DMS153 (cell line): ENCODE data around the gene MRPS27.

ENCODE experiments used
- DNase-seq: peaks from one replicate; lab custom pipeline; 2025; lab: John Stamatoyannopoulos, UW

MRPS27 gene

DNA sequence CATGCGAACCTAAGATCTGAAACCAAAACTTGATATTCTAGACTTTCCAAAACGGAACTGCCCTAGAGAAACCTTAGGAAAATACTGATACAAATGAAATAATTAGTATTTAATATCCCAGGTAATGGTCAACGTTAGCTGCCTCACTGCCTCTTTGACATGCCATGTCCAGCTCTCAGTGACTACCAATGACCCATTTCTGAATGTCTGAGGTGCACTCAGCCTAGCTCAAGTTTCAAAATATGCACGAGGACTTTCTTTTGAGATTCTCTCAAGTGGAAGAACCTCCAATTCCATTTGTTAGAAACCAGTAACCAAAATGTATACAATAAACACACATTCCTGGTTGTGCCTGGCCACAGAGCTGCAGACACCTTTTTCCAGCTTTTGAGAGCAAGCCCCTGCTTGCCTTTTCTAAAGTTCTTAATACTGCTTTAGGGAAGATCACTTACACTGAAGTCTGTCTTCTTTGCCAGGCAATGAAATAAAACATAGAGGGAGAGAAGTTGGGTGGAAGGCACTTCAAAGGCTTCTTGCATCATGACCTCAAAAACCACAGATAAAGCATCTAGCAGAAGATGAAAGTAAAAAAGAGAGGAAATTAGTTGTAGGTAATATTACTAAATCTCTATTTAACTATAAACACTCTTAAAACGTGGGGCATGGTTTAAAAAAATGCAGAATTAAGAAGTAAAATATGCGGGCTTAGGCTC is 87.9 kb downstream of the MRPS27 start:
- DNase-seq = no peak

DNA sequence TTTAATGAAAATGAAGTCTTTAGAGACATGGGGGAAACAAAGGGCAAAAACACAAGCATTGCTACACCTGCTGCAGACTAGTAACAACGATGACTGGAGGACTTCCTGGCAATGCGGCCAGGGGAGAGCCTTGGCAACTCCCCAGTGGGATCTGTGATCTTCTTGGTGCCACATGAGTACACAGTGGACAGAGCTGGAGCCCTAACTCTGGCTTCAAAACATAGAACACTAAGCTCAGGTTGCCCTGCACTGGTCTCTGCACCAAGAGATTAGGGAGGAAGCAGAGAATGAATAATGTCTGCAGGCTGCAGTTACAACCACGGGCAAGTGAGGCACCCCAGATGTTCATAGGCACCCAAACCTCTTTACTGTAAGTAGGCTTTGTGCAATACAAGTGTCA is 91.1 kb downstream of the MRPS27 start:
- DNase-seq = no peak

DNA sequence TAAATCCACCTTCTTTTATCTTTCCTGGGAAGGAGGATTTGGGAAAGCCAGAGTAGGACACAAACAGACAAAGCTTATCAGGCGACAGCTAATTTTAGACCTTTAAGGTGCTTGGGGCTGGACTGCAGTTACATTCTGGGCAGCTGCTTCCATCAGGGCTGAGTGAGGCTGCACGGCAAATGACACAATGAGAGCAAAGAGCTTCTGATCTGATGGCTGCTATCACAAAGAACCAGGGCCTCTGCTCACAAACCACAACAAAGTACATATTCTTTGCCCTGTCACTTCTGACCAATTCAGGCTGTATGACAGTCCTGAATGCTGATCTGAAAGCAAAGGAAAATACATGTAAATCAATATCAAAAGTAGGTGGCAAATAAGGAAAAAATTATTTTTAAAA is 93.1 kb downstream of the MRPS27 start:
- no peak for DNase-seq

DNA sequence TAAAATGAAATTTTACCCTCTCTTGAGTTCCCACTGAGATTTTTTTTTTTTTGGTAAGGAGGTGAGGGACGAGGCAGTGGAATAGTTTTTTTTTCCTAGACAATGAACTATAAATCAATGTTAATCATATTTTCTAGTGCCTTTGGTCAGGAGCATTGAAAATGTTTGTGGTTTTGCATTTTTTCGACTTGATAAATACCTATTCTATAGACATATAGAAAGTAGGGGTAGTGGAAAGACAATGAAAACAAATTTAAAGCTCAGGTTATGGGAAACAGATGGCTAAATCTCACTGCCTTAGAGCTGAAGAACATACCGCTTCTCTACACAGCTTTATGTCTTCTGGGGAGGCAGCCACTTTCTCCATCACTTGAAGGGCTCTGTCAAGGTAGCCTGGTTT is 94.3 kb downstream of the MRPS27 start:
- DNase-seq = no peak

DNA sequence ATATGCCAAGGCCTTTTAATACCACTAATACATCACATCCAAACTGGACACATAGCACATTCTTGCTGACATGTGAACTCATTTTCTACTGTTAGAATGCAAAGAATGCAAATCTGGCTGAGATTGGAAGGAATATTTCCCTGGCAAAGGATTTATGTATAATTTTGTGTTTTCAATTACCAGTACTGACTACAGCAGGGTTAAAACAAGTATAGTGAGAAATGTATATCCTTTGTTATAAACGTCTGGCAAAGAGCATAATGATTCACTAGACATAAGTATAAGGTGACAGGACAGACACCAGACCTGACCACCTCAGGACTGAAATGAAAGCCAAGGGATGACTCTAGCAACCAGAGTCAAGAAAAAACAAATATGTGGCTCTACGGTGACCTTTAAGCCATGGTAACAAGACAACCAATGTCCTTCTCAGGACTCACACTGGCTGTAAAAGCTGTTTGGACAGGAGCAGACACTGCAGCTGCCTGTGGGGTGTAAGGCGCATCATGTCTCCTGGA is 95.0 kb downstream of the MRPS27 start:
- DNase-seq = no peak

DNA sequence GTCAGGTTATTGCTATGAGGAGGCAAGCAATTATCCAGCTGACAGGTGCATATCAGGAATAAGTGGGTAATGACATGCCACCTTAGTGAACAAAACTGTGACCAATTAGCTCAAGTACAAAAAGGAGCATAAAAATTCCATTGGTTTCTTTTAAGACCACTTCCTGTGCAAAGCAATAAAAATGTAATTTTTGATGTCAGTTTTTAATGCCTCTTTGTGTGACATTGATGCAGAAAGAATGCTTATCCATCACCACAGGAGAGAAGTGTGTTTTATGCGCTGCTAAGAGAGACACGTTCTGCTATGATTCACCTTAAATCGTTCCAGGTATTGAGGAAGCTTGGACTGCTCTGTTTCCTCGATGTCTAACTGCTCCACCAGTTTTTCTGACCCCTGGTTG is 96.7 kb downstream of the MRPS27 start:
- DNase-seq = no peak

DNA sequence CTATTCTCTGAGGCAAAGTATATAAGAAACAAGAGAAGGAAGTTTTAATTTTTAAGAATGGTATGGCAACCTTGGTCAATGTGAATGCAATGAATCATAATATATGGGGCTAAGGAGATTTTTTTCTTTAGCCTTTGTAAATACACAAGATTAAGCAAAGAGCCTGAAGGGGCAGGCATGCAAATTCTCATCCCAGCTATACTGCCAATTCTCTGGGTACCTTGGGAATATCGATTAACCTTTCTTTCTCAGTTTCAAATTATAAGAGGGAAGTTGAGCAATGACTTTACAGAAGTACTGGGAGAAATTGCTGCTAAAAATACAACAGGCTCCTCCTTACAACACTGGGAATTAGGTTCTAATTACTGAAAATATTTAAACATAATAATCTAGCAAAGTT is 97.5 kb downstream of the MRPS27 start:
- DNase-seq = no peak

DNA sequence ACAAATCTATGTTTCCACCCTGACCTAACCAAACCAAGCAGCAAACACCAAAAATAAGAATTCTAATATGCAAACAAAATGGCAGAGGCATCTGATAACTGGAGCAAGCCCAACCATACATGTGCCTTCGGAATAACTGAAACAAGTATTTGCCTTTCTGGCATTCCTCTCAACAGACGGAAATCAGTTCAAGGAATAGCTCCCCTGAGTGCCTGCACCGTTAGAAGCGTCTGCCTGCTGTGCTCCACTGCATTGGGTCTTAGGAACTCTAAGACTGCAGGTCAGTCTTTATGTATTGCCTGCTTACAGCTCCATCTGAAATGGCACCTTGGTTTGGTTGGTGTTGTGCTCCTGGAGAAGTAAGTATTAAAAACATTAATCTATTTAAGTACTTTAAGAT is 98.5 kb downstream of the MRPS27 start:
- DNase-seq = no peak

DNA sequence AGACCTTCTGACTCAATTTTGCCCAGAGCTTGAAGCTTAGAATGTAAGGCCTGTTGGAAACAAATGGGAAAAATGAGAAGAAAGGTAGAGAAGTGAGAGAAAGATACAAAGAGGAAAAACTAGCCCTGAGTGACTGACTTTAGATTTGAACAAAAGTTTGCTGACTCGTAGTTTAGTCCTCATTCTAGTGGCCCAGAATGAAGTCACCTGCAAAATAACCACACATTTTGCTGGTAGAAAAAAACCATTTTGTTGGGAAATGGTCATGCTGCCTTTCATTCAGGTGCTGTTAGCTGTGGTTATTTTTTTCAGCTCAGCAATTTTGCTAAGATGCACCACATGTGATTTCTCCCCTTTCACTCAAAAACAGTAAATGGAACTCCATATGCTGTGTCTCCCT is 98.9 kb downstream of the MRPS27 start:
- DNase-seq = no peak

DNA sequence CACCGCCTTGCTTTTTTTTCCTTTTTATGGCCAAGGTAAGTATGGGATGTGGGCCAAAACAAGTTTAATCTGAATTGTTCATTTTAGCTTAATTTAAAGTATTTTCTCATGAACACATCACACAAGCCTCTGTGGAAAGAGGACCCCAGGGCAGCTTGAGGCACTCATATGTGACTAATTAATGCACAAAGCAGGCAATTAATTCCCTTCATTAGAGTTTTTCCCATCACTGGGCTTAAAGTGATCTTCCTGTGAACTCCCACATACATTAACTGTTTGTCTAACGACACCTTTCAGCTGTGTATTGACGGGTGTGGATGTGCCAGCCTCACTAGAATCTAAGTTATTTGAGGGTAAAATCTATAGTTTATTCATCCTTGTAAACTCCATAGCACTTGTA is 103.3 kb downstream of the MRPS27 start:
- no peak for DNase-seq

DNA sequence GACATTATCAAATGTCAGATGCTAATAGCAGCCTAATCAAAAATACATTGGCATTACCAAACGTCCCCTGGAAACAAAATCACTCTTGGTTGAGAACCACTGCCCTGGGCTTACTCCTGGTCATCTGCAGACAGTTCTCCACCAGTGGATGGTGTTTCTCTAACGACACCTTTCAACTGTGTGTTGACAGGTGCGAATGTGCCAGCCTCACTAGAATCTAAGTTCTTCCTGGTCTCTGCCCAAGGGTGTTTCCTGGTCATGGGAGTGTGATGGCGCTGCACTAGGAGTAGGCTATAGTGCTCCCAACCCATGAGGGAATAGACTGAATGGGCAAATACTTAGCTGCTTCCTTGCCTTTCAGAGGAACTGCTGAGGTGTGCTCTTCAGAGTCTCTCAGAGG is 105.9 kb downstream of the MRPS27 start:
- DNase-seq = no peak

DNA sequence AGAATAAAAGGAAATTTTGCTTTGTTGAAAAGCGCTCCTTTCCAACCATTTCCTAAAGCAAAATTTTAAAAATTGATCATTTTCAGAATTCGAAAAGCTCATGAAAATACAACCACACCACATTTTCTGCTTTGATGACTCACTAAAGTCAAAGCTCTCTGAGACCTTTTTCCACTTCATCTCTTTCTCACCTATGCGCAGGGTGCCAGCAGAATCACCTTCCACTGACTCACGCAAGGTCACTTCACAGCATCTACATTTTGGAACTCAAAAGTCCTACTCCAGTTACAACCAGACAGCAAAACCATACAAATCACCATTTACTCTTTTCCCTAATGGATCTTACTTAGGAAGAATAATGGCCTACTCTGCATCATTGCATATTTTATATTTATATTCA is 106.6 kb downstream of the MRPS27 start:
- no peak for DNase-seq

DNA sequence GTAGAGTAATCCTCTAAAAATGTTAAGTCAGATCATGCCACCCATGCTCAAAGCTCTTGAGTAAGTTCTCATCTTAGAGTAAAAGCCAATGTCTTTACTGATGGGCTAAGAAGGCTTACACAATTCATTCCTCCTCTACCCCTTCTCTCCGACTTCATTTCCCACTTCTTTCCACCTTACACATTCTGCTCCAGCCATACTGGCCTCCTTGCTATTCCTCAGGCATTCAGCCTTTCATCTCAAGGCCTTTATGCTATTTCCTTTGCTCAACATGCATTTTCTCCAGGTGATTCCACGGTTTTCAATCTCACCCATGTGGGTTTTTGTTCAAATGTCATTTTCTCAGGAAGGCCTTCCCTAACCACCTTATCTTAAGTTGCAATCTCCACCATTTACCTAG is 107.9 kb downstream of the MRPS27 start:
- DNase-seq = no peak

DNA sequence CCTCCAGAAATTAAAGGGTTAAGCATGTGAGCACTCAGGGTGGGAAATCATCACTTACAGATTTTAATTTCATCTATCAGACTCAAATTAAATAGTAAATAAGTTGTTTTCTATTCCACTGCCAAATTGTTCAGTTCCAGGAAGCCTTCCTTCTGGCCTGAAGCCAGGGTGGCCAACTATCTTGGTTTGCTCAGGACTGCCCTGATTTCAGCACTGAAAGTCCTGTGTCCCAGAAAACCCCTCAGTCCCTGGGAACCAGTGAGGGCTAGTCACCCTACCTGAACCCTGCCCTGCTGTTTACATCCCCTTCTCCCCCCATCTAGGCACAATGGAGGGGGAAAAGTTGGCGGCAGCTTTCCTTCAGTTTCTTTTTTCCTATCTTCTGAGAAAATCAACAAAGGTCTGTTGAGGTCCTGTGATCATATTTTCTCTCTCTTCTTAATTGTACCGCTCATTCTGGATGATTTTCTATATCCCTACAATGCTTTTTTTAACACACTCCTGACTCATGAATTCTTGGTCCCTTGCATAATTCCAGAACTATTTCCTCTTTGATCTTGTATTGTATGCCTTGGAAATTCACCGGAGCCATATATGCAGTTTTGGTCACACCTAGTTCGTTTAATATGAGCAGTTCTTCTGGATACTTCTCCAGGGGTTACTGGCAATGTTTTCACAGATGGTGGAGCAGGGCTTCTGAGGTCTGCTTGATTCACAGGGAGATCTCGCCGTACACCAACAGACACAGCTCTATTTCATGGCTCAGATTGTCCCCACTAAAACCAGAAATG is 109.0 kb downstream of the MRPS27 start:
- no peak for DNase-seq

DNA sequence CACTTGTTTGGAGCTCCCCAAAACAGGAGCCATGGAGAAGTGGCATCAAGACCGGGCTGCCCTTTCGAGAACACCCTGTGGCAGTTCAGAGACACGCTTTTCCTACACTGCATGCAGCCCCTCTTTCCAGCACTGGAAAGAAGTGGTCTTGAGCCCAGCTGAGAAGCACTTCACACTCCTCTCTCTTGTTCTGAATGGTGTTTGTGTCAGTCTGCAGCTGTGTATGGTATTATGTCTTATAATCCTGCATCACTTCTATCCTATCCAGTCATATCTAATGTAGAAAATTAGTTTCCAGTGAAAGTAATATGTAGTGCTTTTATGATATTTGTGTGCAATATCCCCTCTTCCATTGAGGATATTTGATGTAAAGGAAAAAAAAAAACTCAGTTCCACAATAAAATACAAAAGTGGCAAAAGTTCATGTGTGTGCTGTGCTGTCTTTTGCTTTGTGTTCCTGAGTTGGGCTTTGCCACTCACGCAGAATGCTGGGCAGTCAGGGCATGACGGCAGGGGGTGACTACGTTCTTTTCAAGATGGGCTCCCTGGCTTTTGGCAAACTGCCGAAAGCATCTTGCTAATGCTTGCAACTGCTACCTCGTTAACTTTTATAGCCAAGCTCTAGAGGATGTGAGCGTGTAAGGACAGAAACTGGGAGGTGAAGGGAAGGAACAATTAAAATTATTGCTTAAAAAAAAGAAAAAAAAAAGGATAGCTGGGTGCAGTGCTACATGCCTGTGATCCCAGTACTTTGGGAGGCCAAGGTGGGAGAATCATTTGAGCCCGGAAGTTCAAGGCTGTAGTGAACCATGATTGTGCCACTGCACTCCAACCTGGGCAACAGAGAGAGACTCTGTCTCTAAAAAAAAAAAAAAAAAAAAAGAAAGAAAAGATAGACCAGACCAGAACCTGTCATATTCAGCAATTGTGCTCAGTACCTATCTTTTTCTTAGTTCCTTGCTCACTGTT is 110.6 kb downstream of the MRPS27 start:
- peak; percentile 78 for DNase-seq

DNA sequence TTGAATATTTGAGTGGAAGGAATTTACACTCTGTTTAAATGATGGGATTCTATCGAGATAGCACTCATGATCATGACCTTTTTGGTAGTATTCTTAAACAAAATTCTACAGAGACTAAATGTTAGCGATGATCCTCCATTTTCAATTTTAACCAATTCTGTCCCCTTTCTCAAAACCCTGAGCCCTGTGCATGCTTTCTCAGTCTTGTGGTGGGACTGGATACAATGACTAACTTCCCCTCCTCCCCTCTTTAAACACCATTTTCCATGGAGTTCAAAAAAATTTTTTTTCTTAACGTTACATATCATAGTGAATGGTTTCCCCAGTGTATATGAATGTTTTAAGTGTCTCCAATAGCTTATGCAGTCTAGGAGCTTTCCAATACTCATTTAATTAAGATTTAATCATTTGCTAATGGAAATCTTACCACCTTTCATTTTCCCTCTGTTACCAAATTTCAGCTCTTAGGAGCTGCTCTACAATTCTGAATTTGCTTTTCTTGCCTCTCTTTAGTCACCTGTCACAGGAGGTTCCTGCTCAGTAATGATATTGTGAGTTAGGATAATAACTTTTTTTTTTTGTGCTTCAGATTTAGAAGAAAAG is 111.6 kb downstream of the MRPS27 start:
- DNase-seq = no peak

DNA sequence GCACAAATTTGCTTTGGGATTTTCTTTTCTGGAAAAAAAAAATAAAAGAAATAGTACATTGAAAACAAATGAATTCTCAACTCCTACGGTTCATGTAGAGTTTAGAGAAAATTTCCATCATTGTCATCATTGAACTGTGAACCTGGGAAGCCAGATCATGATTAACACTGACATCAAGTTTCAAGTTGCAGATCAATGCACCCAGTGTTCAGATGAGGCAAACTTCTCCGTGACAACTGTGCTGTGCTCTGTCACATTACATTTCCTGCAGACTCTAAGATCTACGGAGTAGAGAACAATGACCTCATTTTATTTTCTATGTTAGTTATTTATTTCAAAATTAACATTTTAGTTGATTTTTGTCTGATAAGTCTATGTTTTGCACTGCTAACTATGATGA is 113.0 kb downstream of the MRPS27 start:
- no peak for DNase-seq

DNA sequence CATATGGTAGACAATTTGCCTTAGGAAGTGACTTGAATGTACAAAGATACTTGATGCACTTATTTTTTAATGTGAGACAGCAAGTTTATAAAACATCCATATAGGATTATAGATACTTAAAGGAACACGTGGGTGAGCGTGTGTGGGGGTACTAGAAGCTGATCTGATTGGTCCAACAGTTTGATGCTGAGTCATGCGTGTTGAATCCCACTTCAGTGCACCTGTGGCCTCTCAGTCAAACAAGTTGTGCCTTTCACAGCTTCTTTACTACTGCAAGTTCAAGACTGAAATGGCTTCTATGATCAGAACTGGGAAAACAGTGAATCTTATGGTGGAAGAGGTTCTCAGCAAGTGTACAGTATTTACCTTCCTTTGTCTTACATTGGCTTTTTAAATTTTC is 113.9 kb downstream of the MRPS27 start:
- no peak for DNase-seq

DNA sequence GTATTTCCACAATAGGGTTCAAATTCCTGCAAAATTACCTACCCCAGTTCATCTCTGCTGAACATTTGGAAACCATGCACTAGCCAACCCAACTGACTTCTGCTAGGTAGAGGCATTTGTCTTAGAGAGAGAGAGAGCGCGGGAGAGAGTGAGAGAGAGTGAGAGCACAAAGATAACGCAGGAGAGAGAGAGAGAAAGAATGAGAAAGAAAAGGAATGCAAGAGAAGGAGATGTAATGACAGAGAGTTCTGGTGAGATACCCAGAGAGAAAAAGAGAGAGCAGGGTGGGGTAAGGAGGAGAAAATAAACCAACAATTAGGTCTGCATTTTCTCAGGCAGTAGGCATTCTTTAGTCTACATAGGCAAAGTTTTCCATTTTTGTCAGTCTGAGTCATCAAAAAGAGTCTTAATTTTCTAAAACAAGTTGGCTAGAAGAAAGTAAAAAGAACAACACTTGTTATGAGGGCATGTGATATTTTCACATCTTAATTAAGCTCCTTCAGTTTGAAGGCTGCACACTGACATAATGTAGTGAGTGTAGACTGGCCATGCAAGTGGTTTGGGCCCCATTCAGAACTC is 114.5 kb downstream of the MRPS27 start:
- no peak for DNase-seq

DNA sequence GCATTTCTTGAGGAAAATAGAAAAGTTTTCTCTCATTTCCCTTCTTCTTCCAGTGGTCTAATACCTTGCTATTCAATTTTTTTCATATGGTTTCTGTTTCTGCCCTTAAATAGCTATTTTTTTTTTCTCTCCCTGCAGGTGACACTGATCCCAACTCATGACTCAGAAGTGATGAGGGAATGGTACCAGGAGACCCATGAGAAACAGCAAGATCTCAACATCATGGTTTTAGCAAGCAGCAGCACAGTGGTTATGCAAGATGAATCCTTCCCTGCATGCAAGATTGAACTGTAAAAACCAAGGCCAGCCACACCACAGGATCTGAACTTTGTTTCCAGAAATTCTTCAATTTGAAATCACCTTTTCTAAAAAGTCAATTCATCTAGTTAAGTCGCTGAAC is 115.1 kb downstream of the MRPS27 start:
- DNase-seq = no peak

DNA sequence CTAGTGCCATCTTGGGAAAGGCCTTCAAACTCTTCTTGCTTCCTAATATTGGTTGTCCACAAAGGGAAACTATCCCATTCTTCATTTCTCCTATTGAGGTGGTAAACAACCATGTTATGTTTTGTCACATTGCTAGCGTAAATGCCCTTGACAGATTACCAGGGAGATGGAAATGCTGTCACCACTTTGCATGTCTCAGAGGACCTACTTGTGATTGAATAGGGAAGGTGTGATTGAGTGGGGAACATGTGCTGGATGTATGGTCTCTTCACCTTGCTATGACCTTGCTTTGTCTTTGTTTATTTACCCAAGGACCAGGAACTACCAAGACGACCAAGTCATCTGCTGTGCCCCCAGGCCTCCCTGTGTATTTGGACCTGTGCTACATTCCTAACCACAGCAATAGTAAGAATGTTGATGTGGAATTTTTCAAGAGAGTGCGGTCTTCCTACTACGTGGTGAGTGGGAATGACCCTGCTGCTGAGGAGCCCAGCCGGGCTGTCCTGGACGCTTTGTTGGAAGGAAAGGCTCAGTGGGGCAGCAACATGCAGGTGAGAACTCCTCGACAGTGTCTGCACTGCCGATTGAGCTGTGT is 116.7 kb downstream of the MRPS27 start:
- DNase-seq = no peak
